Measurements from ENCODE around the gene SLC12A5.

SLC12A5 gene

DNA sequence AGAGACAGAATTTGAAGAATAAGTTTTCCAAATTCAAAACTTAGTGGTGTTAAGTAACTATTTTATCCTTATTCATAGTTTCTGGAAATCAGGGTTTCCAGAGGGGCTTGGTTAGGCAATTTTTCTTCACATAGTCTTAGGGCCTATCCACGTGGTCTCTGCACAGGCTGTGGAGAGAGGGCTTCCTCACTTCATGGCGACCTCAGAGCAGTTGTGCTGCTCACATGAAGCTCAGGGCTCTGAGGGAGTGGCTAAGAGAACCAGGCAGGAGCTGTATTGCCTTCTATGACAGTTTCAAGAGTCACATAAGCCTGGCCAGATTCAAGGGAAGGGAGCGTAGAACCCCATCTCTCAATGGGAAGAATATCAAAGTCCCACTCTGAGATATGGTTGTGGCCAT lies 75.2 kb downstream of the SLC12A5 start:
- DNase-seq (ENCODE audit: low spot score) (no peak), FAIRE-seq (no peak)

DNA sequence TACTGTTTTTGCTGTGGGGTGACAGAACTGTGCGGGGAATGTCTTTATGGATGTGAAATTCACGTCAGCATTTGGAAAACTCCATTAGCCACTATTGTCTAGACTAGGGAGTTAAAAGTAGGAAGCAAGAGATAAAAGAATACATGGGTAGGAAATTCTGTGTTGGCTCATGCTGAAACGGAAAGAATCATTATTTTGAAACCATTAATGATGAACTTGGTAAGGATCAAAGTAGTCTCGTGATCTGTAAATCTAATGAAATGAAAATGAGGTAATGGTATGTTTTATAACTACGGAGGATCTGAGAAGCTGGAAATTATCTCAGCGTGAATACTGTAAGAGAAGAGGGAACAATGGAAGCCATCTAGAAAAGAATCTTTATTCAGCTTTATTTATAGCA lies 78.0 kb downstream of the SLC12A5 start:
- no peak for FAIRE-seq
- DNase-seq (ENCODE audit: low spot score), result no peak

DNA sequence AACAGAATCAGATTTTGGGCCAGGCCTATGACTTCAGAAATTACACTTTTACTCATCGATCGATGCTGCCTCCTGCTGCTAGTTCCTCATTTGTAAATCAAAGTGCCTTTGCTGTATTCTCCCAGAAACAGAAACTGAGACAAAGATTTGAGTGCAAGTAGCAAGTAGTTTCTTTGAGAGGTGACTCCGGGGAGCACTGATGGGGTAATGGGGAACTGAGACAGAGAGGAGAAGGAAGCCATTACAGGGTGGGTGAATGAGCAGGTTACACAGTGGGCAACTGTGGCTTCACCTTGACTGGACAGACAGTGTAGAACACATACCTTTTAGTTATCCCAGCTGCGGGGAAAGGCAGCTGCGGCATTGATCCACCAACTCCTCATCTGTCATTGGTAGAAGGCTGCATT lies 79.4 kb downstream of the SLC12A5 start:
- DNase-seq (ENCODE audit: low spot score) (no peak), FAIRE-seq (no peak)

DNA sequence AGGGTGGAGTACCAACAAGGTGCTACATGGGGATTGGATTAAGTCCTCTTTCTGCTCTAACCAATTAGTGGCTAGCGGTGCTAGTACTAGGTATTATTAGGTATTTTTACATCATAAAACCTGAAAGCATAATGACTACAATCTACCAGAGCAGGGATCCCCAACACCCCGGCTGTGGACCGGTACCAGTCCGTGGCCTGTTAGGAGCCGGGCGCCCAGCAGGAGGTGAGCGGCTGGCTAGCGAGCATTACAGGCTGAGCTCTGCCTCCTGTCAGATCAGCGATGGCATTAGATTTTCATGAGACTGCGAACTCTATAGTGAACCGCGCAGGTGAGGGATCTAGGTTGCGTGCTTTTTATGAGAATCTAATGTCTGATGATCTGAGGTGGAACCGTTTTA lies 80.0 kb downstream of the SLC12A5 start:
- DNase-seq (ENCODE audit: low spot score) (no peak), FAIRE-seq (peak; percentile 30)

Measured in urothelium cell line (cell line).